Vagina (tissue), 2 donors: Measurements from ENCODE around the gene POMC.

ENCODE experiments used
- CTCF ChIP-seq, 3 experiments: fragments of 450-650 bp in 2 of 3; fragments of 200-600 bp in 1 of 3; sonication (generic) in 1 of 3; IDR thresholded peaks; one replicate each; pipeline ENCODE4 v1.5.1; 2017 to 2019; ENCODE audit warnings: antibody characterized with exemption in 3 of 3, mild to moderate bottlenecking in 2 of 3, moderate library complexity in 2 of 3
- POLR2A ChIP-seq, 2 donors: fragments of 450-650 bp; IDR thresholded peaks; one replicate each; pipeline ENCODE4 v1.6.1; 2017; ENCODE audit warnings: antibody characterized with exemption in 2 of 2, mild to moderate bottlenecking in 2 of 2, moderate library complexity in 2 of 2
- POLR2AphosphoS5 ChIP-seq, 2 donors: sonication (generic); formaldehyde crosslinking; IDR thresholded peaks; one replicate each; pipeline ENCODE4 v1.9.0; 2017; ENCODE audit warnings: antibody characterized with exemption in 2 of 2, mild to moderate bottlenecking in 2 of 2, low read depth in 1 of 2; ENCODE audit not compliant: insufficient read depth in 1 of 2

- TF ChIP-seq POLR2AphosphoS5 (IDR thresholded peaks at IDR 0.05; ENCODE audit: insufficient read depth in 1 of 2, low read depth in 1 of 2) (no peak), POLR2A (IDR thresholded peaks at IDR 0.05) (no peak), CTCF (IDR thresholded peaks at IDR 0.05) (no peak)
These were observed 692 bp upstream of the POMC start for GRCh38 chr2:25169073-25169470.
